Osteocyte (in vitro differentiated cells): ENCODE measurements around the gene RRP1. TPM values are rescaled to one million over a fixed set of nuclear protein-coding genes. Genes with fewer than 3 reads are reported as not detected.

Experiments
- DNase-seq: peaks from one replicate; pipeline ENCODE4 v3.0.0; 2021; ENCODE audit warnings: mixed read lengths; ENCODE audit not compliant: unreplicated experiment; ENCODE audit errors: extremely low spot score
- H3K27ac Mint-ChIP-seq: one replicate; pipeline ENCODE4 v1.8.0; 2021; ENCODE audit warnings: mild to moderate bottlenecking, mixed read lengths; ENCODE audit not compliant: unreplicated experiment
- H3K27me3 Mint-ChIP-seq: one replicate; pipeline ENCODE4 v1.8.0; 2021; ENCODE audit warnings: mixed read lengths; ENCODE audit not compliant: unreplicated experiment
- H3K36me3 Mint-ChIP-seq: one replicate; pipeline ENCODE4 v1.8.0; 2021; ENCODE audit warnings: mixed read lengths; ENCODE audit not compliant: unreplicated experiment
- H3K4me1 Mint-ChIP-seq: one replicate; pipeline ENCODE4 v1.8.0; 2021; ENCODE audit warnings: mixed read lengths; ENCODE audit not compliant: unreplicated experiment
- H3K4me3 Mint-ChIP-seq: one replicate; pipeline ENCODE4 v1.8.0; 2021; ENCODE audit warnings: mild to moderate bottlenecking, moderate library complexity, mixed read lengths; ENCODE audit not compliant: unreplicated experiment
- H3K9me3 Mint-ChIP-seq: one replicate; pipeline ENCODE4 v1.8.0; 2021; ENCODE audit warnings: mixed read lengths; ENCODE audit not compliant: unreplicated experiment
- CTCF ChIP-seq: fragments of 200-600 bp; sonication (generic); IDR thresholded peaks from 2 replicates; pipeline ENCODE4 v1.5.0; 2021; ENCODE audit warnings: antibody characterized with exemption, mild to moderate bottlenecking, moderate library complexity
- total RNA-seq: library from RNA; stranded (reverse); gene quantifications from 2 replicates; pipeline ENCODE4 v1.2.1, GENCODE V29; 2021

The RRP1 gene
- total RNA-seq, 1 donor from 2014 or later, result 22.8 TPM

GRCh38 chr21:43809346-43809799, 20.0 kb downstream of the RRP1 start:
- Mint-ChIP-seq H3K9me3 (no peaks in the 10 kb centered on the region), H3K27ac (no peak overlapping the region), H3K4me1 (peaks cover 7% of the 10 kb centered on the region), H3K4me3 (no peak overlapping the region), H3K27me3 (no peaks in the 10 kb centered on the region), H3K36me3 (no peaks in the 10 kb centered on the region)
- no peak for DNase-seq
- TF ChIP-seq CTCF, result no peak

GRCh38 chr21:43809853-43810504, 20.6 kb downstream of the RRP1 start:
- H3K27ac Mint-ChIP-seq, result no peak overlapping the region
- peaks cover 9% of the 10 kb centered on the region for H3K4me1 Mint-ChIP-seq
- TF ChIP-seq CTCF, result no peak
- no peaks in the 10 kb centered on the region for H3K36me3 Mint-ChIP-seq
- H3K27me3 Mint-ChIP-seq, result no peaks in the 10 kb centered on the region
- no peak for DNase-seq
- H3K9me3 Mint-ChIP-seq, result no peaks in the 10 kb centered on the region
- H3K4me3 Mint-ChIP-seq, result no peak overlapping the region

GRCh38 chr21:43810505-43811261, 21.3 kb downstream of the RRP1 start:
- peaks cover 9% of the 10 kb centered on the region for H3K4me1 Mint-ChIP-seq
- no peaks in the 10 kb centered on the region for H3K9me3 Mint-ChIP-seq
- no peaks in the 10 kb centered on the region for H3K27me3 Mint-ChIP-seq
- DNase-seq, result peak; percentile 93
- no peaks in the 10 kb centered on the region for H3K36me3 Mint-ChIP-seq
- no peak overlapping the region for H3K4me3 Mint-ChIP-seq
- TF ChIP-seq CTCF, result peak; percentile 91
- H3K27ac Mint-ChIP-seq, result no peak overlapping the region

GRCh38 chr21:43811262-43812105, 22.1 kb downstream of the RRP1 start:
- Mint-ChIP-seq H3K4me3 (no peak overlapping the region), H3K27ac (no peak overlapping the region), H3K9me3 (no peaks in the 10 kb centered on the region), H3K27me3 (no peaks in the 10 kb centered on the region), H3K36me3 (no peaks in the 10 kb centered on the region), H3K4me1 (peaks cover 9% of the 10 kb centered on the region)
- DNase-seq, result no peak
- TF ChIP-seq CTCF, result no peak
